GM12891 (cell line): ENCODE data around the gene KIF18B.

ENCODE experiments used
- DNase-seq: peaks from one replicate; pipeline ENCODE4 v3.0.0; 2011; ENCODE audit warnings: low spot score; ENCODE audit not compliant: insufficient read length
- FAIRE-seq: peaks from 2 replicates; lab custom pipeline; 2011; peaks lifted over from hg19 to GRCh38; lab: Jason Lieb, UNC
- PAX5 ChIP-seq: IDR thresholded peaks from 2 replicates; pipeline ENCODE4 v1.6.1; 2011; ENCODE audit warnings: low read length, moderate library complexity, mild to moderate bottlenecking; ENCODE audit not compliant: insufficient read depth, severe bottlenecking
- POLR2A ChIP-seq: IDR thresholded peaks from 2 replicates; pipeline ENCODE4 v1.6.1; 2011; ENCODE audit warnings: low read depth, low read length, control low read depth
- POLR2AphosphoS5 ChIP-seq: IDR thresholded peaks from 2 replicates; pipeline ENCODE4 v1.6.1; 2011; ENCODE audit warnings: low read depth, low read length, control low read depth
- POU2F2 ChIP-seq: IDR thresholded peaks from 2 replicates; pipeline ENCODE4 v1.6.1; 2011; ENCODE audit warnings: low read depth, mild to moderate bottlenecking, control low read depth, low read length, moderate library complexity
- SPI1 ChIP-seq: IDR thresholded peaks from 2 replicates; pipeline ENCODE4 v1.6.1; 2011; ENCODE audit warnings: low read depth, low read length, control low read depth
- TAF1 ChIP-seq: IDR thresholded peaks from 2 replicates; pipeline ENCODE4 v1.6.1; 2011; ENCODE audit warnings: low read depth, low read length, control low read depth

KIF18B gene

DNA sequence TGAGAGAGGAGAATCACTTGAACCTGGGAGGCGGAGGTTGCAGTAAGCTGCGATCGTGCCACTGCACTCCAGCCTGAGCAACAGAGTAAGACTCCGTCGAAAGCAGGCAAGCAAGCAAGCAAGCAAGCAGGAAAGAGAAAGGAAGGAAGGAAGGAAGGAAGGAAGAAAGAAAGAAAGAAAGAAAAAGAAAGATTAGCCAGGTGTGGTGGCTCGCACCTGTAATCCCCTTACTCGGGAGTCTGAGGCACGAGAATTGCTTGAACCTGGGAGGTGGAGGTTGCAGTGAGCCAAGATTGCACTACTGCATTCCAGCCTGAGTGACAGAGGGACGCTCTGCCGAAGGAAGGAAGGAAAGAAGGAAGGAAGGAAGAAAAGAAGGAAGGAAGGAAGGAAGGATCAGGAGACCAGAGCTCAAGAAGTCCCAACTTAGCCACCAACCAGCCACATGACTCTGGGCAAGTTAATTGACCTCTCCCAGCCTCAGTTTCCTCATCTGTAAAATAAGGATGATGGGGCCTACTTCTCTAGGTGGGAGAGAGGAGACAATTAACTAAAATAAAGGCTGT lies 38.7 kb downstream of the KIF18B start:
- TF ChIP-seq PAX5 (no peak), POU2F2 (no peak), TAF1 (no peak), POLR2A (no peak), SPI1 (no peak), POLR2AphosphoS5 (no peak)
- no peak for FAIRE-seq
- DNase-seq = no peak

DNA sequence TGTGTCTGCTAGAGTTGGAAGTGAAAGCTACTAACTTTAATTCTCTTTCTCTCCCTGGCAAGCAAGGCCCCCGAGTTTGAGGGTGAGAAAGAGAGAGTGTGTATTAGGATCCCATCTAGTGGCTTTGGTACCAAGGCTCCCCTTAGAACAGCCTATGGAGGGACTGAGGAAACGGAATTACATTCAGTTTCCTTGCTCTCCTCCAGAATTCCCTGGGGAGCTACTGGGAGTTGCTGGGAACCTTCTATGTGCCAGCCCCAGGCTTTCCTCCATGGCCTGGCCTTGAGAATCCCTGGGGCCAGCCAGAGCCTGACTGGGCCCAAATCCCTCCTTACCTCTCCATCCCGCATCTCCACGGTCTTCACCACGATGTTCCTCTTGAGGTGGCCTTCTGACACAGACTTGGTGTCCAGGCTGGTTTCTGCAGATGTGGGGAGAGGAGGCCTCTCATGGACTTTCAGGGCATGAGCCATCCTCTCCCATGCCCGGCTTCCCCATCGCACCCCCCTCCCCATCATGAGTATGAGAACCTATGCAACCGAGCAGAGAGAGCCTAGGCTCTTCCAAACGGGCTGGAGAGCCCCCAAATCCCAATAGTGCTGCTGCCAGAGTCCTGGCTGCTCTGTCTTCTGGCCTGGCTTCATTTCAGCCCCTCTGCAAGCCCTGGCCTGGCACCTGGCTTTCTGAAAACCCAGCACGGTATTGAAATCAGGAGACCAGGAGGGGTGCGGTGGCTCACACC lies 39.7 kb downstream of the KIF18B start:
- TF ChIP-seq SPI1 = no peak
- TF ChIP-seq PAX5 = no peak
- no peak for TF ChIP-seq POLR2A
- no peak for TF ChIP-seq POLR2AphosphoS5
- DNase-seq (no peak), FAIRE-seq (no peak)

DNA sequence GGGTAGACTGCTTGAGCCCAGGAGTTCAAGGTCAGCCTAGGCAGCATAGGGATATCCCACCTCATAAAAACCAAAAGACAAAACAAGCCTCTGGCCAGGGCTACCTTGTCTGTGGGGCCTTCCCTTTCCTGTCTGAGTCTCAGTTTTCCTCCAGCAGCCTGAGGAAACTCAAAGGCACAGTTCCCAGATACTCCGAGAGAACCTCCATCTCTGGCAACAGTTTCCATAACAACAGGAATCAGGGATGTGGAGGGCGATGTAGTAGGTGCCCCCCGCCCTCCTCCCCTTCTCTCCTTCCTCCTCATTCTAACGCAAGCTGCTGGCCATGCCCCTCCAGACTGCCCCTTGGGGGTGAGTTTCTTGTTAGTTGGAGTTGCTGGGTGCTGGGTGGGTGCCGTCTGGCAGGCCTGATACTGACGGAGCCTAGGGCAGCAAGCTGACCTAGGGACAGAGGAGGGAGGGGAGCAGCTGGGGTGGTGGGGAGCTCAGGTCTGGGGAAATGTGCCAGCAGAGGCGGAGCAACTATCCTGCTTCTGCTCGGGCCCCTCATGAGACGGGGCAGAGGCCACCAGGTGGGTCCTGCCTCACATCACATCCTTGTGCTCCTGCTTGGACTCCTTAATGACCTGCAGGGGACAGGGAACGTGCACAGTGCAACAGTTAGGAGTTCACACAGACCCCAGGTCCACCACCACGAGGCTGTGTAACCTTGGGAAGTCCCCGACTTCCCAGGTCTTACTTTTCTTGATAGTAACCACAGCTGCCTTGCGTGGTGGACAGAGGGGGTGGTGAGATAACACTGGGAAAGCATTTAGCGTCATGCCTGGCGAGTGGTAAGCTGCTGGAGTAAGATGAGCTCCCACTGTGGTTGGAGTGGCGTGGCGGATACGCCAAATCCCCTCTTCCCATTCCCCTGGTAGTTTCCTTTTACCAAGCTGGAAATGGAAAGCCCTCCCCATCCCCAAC lies 40.5 kb downstream of the KIF18B start:
- TF ChIP-seq PAX5 (no peak), TAF1 (no peak), POU2F2 (no peak), SPI1 (no peak), POLR2AphosphoS5 (no peak), POLR2A (no peak)
- DNase-seq (no peak), FAIRE-seq (no peak)

DNA sequence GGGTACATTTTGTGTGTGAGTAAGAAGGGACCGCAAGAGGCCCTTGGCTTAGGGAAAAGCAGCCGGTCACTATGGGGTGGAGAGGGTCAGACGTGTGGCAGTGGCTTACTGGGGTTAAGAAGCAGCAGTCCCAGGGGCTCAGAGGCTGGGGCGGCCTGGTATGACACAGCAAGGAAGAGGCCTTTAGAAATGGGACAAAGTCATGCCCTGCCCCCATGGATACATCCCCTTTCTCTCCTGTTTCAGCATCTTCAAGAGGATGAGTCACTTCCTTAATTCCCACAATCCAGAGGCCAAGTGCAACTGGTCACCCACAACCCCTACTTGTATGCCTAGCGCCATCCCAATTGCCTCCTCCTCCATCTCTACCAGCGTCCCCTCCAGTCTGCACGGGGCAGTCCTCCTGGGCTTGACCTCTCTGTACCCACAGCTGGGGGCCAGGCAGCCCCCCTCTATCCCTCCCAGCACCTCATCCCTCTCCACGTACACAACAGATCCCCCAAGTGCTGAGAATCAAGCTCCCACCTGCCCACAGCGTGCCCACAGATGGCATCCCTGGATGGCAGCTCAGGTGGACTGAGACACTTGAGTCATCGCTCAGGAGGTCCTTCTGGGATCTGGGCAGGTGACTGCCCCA lies 41.4 kb downstream of the KIF18B start:
- no peak for TF ChIP-seq TAF1
- no peak for TF ChIP-seq POLR2AphosphoS5
- TF ChIP-seq SPI1 = no peak
- TF ChIP-seq POU2F2 = no peak
- no peak for TF ChIP-seq POLR2A
- no peak for TF ChIP-seq PAX5
- FAIRE-seq (no peak), DNase-seq (no peak)

DNA sequence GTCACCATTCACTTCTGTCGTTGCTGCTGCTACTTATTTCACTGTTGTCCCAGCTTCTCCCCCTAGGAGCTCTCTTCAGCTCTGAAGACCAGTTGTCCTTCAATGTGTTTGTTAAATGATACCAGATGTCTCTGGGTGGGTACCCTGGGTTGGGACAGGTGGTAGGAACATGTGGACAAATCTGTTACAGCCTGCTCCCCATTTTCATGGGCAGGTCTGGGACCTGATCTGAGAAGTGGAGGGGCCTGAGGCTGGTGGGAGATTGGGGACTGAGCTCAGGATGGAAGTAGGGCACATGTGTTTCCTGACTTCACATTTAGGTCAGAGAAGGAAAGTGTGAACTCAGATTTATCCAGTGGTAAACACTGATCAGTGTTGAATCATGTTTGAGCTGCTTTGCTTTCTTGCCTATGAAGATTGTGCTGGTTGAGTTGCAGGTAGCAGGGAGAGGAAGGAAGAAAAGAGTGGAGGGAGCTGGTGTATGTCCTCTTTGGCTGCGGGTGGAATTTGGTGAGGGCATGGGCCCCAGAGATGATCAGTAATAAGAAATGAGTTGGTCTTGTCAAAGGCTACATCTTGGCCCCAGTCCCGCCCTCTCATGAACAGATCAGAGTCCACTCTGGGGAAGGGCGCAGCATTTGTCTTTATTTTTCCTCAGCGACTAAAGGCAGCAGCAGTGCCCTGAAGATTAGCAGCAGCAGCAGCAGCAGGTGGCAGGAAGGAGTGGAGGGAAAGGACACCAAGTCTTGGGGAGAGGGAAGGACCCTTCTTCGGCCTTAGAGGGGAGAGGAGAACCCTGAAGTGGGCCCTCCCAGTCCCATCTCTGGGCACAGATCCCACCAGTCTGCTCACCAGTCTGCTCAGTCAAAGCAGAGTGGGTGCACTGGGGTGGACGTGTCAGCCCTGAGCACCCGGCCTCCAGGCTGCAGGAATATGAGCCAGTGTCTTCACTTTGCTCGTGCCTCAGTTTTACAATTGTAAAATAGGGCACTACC lies 42.3 kb downstream of the KIF18B start:
- FAIRE-seq (no peak), DNase-seq (no peak)
- no peak for TF ChIP-seq POU2F2
- TF ChIP-seq POLR2A = no peak
- TF ChIP-seq PAX5 = no peak

DNA sequence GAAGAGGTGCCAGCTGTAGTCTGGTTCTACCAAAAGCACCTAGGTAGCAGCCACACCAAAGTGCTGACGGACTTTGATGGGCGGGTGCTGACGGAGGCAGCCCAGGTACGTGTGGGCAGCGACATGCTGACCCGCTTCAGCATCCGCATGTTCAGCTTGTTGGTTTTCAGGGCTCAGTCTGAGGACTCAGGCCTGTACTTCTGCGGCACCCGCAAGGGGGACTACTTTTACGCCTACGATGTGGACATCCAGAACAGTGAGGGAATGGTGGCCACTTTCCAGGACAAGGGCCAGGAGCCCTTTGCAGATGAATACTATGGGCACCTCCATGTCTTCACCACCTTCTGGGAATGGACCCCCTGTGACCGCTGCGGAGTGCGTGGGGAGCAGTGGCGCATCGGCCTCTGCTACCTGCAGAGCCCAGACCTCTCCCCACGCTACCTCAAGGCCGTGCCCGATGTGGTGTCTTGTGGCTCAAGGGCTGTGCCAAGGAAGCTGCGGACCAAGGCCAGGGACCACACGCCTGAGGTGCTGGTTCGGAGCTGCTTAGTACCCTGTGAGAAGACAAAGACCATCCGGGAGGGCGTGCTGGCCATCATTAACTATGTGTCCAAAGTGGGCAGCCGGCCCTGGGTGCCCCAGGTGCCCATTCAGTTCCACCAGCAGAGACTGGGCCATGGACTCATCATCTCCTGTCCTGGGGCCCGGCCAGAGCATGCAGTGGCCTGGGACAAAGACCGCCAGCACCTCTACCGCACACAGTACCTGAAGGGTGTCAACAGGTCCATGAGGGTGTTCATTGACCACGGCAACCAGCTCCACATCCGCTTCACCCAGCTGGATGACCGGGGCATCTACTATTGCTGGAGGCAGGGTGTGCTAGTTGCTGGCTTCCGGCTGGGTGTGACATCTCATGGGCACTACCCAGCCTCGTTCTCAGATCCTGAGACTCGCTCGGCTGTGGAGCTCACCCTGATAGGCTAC lies 43.3 kb downstream of the KIF18B start:
- FAIRE-seq = no peak
- TF ChIP-seq TAF1 (no peak), POU2F2 (no peak), POLR2AphosphoS5 (no peak), PAX5 (no peak), POLR2A (no peak)
- no peak for DNase-seq

DNA sequence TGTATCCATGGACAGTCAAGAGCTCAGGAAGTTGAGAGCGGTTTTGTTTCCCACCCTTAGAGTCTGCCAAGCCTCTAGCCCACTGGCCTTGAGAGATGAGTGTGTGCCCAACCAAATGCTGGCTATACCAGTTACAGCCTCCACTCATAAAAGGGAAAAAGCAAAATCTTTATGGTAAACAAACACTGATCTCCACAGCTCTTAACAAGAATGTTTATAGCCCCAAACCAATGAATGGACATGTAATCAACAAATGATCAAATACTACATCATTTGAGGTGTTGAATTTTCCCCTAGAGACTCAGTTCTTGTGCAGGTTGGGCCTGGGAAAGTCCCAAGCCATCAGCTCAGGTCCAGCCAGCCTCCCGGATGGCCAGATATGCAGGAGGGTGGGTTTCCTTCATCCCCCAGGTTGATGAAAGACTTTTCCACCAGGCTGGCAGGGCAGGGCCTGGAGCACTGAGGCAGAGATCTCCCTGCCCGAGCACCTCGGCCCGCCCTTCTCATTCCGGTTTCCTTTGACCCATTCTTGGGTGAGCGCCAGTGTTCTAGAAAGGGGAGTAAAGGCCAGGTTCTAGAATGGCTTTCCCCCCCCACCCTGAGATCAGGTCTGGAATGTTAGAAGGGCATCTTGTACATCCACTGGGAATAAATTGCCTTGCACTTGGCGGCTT lies 44.4 kb downstream of the KIF18B start:
- FAIRE-seq = no peak

More for the DNA sequence above, 44.4 kb downstream of the KIF18B start:
- no peak for TF ChIP-seq POU2F2
- TF ChIP-seq SPI1 = no peak
- TF ChIP-seq PAX5 = no peak
- no peak for TF ChIP-seq POLR2AphosphoS5
- no peak for TF ChIP-seq TAF1
- TF ChIP-seq POLR2A = no peak
- DNase-seq = no peak
